DOHH2 (cell line): ENCODE results near the gene SWT1.

Experiments used
- H3F3A ChIP-seq: fragments of 200-600 bp; sonication (generic), shearing (Covaris generic); 2 replicates; pipeline ENCODE4 v1.6.0; 2016; ENCODE audit warnings: antibody characterized with exemption, mild to moderate bottlenecking; ENCODE audit not compliant: control insufficient read depth, insufficient read depth
- H3K27ac ChIP-seq: fragments of 200-600 bp; sonication (generic); 2 replicates; pipeline ENCODE4 v1.5.1; 2014; ENCODE audit warnings: low read depth, mild to moderate bottlenecking, low read length, moderate library complexity
- H3K27me3 ChIP-seq: fragments of 200-600 bp; sonication (generic); 2 replicates; pipeline ENCODE4 v1.6.1; 2014; ENCODE audit warnings: mild to moderate bottlenecking, low read length, mixed read lengths; ENCODE audit not compliant: control insufficient read depth
- H3K36me3 ChIP-seq: fragments of 200-600 bp; sonication (generic); 2 replicates; pipeline ENCODE4 v1.6.1; 2014; ENCODE audit warnings: mild to moderate bottlenecking, low read length, moderate library complexity, mixed read lengths; ENCODE audit not compliant: control insufficient read depth
- H3K4me1 ChIP-seq: fragments of 200-600 bp; sonication (generic); 2 replicates; pipeline ENCODE4 v1.6.1; 2014; ENCODE audit warnings: mild to moderate bottlenecking, low read length, mixed read lengths; ENCODE audit not compliant: control insufficient read depth
- H3K4me2 ChIP-seq: fragments of 200-600 bp; sonication (generic); 2 replicates; pipeline ENCODE4 v1.6.0; 2014; ENCODE audit warnings: mild to moderate bottlenecking, low read length, moderate library complexity
- H3K4me3 ChIP-seq: fragments of 200-600 bp; sonication (generic); 2 replicates; pipeline ENCODE4 v1.5.1; 2014; ENCODE audit warnings: mild to moderate bottlenecking, low read length, mixed read lengths
- H3K79me2 ChIP-seq: fragments of 200-600 bp; sonication (generic); 2 replicates; pipeline ENCODE4 v1.6.1; 2014; ENCODE audit warnings: mild to moderate bottlenecking, low read length, mixed read lengths; ENCODE audit not compliant: control insufficient read depth
- H3K9me2 ChIP-seq: fragments of 200-600 bp; sonication (generic); replicated peaks from 2 replicates; pipeline ENCODE4 v1.6.1; 2014; ENCODE audit warnings: mild to moderate bottlenecking, low read length, mixed read lengths; ENCODE audit not compliant: control insufficient read depth
- H3K9me3 ChIP-seq: fragments of 200-600 bp; sonication (generic); 2 replicates; pipeline ENCODE4 v1.6.1; 2014; ENCODE audit warnings: antibody characterized with exemption, low read length, mixed read lengths; ENCODE audit not compliant: control insufficient read depth, insufficient read depth
- H4K20me1 ChIP-seq: fragments of 200-600 bp; sonication (generic); 2 replicates; pipeline ENCODE4 v1.6.0; 2014; ENCODE audit warnings: low read depth, mild to moderate bottlenecking, antibody characterized with exemption, low read length, moderate library complexity; ENCODE audit not compliant: control insufficient read depth, insufficient read depth
- CTCF ChIP-seq: fragments of 200-600 bp; sonication (generic); IDR thresholded peaks from one replicate; pipeline ENCODE4 v1.5.1; 2014; ENCODE audit warnings: antibody characterized with exemption, mild to moderate bottlenecking, low read depth, low read length; ENCODE audit not compliant: poor library complexity, severe bottlenecking
- EZH2phosphoT487 ChIP-seq: fragments of 200-600 bp; sonication (generic); IDR thresholded peaks from 2 replicates; pipeline ENCODE4 v1.6.1; 2017; ENCODE audit warnings: borderline replicate concordance, mild to moderate bottlenecking, antibody characterized with exemption, low read length, moderate library complexity, mixed read lengths

SWT1 gene

DNA sequence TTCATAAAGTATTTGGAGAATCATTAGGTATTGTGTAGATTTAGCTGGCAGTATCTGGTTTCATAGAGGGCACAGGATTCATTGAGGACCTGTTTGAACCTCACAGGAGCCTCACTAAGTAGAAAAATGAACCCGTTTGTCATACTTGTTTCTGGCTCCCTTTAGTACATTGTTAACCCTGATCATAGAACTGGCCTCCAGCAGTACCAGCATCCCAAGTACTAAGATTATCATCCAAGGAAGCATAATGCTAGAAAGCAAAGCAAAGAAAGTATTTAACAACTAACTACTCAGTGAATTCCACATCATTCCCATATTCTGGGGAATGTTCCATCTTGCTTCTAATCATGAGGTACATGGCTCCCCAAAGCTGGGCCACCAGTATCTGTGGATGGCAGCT is 105.2 kb downstream of the SWT1 start:
- Histone ChIP-seq H3K27ac (no peak overlapping the region), H3K36me3 (no peaks in the 10 kb centered on the region), H3K9me2 (no peaks in the 10 kb centered on the region), H3K9me3 (no peaks in the 10 kb centered on the region), H3K4me1 (no peaks in the 10 kb centered on the region), H3K79me2 (no peaks in the 10 kb centered on the region), H3F3A (no peaks in the 10 kb centered on the region), H3K4me2 (no peak overlapping the region), H3K4me3 (no peak overlapping the region), H3K27me3 (no peaks in the 10 kb centered on the region), H4K20me1 (no peaks in the 10 kb centered on the region)
- TF ChIP-seq CTCF (no peak), EZH2phosphoT487 (no peak)

- TF ChIP-seq EZH2phosphoT487 (no peak), CTCF (no peak)
- H3K4me3 ChIP-seq = no peak overlapping the region
These were observed 106.3 kb downstream of the SWT1 start for GRCh38 chr1:185263292-185263691.

DNA sequence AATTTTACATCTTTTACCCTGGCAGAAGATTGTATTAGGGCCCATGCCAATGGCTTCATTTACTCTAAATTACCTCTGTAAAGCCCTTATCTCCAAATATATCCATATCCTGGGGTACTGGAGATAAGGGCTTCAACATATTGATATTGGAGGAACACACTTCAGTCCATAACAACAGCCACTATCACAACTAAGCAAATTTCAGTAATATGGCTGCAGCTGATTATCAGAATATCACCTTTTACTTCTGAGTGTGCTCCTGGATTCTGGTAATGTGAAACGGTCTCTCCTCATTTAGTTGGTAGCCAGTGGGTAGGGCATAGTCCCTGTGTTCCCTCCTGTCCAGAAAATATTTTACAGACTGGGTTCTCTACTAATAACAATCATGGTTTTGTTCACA is 106.8 kb downstream of the SWT1 start:
- Histone ChIP-seq H3K9me2 (no peaks in the 10 kb centered on the region), H3K79me2 (no peaks in the 10 kb centered on the region), H3K36me3 (no peaks in the 10 kb centered on the region), H3F3A (no peaks in the 10 kb centered on the region), H3K27me3 (no peaks in the 10 kb centered on the region), H3K9me3 (no peaks in the 10 kb centered on the region), H3K4me1 (no peaks in the 10 kb centered on the region), H4K20me1 (no peaks in the 10 kb centered on the region), H3K4me3 (no peak overlapping the region), H3K4me2 (no peak overlapping the region), H3K27ac (no peak overlapping the region)
- TF ChIP-seq EZH2phosphoT487 (no peak), CTCF (no peak)

More at GRCh38 chr1:185263292-185263691, 106.3 kb downstream of the SWT1 start:
- H3K9me2 ChIP-seq = no peaks in the 10 kb centered on the region
- H3K4me2 ChIP-seq = no peak overlapping the region
- no peak overlapping the region for H3K27ac ChIP-seq
- H3K27me3 ChIP-seq = no peaks in the 10 kb centered on the region
- H4K20me1 ChIP-seq = no peaks in the 10 kb centered on the region
- no peaks in the 10 kb centered on the region for H3F3A ChIP-seq
- H3K79me2 ChIP-seq = no peaks in the 10 kb centered on the region
- H3K36me3 ChIP-seq = no peaks in the 10 kb centered on the region
- H3K9me3 ChIP-seq = no peaks in the 10 kb centered on the region
- H3K4me1 ChIP-seq = no peaks in the 10 kb centered on the region

DNA sequence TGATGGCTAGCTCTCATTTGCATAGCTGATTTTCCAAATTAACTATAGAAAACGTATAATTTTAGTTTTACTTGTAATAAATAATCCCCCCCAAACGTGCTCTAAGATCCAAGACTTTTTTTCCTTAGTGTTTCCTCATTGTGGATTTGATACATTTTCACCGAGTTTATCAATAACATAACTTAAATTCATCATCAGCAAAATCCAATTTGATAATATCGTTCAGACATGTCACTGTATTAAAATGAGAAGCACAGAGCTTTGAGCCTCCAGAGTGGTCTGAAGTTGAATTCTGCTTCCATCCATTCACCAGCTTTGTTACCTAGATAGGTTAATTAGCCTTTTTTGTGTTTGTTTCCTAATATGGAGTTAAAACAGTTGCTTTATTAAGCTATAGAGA is 108.3 kb downstream of the SWT1 start:
- H3K4me3 ChIP-seq = no peak overlapping the region
- no peaks in the 10 kb centered on the region for H3K4me1 ChIP-seq
- H3K27me3 ChIP-seq = no peaks in the 10 kb centered on the region
- H4K20me1 ChIP-seq = no peaks in the 10 kb centered on the region
- H3K79me2 ChIP-seq = no peaks in the 10 kb centered on the region
- H3K4me2 ChIP-seq = no peak overlapping the region
- TF ChIP-seq CTCF (no peak), EZH2phosphoT487 (no peak)
- H3K36me3 ChIP-seq = no peaks in the 10 kb centered on the region
- no peaks in the 10 kb centered on the region for H3F3A ChIP-seq
- no peaks in the 10 kb centered on the region for H3K9me2 ChIP-seq
- no peak overlapping the region for H3K27ac ChIP-seq
- no peaks in the 10 kb centered on the region for H3K9me3 ChIP-seq
